Endothelial cell of hepatic sinusoid (primary cell): ENCODE results near the gene MRPL23.
"Not testable (repeated sequence)": the region's sequence is repeated elsewhere in the genome, so short reads cannot be mapped to it uniquely, and the experiment has no call there.

ENCODE experiments used
- in situ Hi-C: cut with HindIII; loops from 2 replicates; pipeline ENCODE4 v1.10.0; 2017; ENCODE audit warnings: low sequenced_read_pairs

MRPL23 gene

DNA sequence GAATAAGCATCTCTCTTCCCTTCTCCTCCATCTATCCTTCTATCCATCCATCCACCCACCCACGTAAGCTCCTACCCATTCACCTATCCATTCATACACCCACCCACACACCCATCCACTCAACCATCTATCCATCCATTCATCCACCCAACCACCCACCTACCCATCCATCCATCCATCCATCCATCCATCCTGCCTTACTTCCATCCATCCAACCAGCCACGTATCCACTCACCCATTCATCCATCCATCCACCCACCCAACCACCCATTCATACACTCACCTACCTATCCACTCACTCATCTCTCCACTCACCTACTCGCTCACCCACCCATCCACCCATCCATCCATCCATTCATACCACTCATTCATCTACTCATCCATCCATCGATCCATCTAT lies 14.5 kb upstream of the MRPL23 start:
- in situ Hi-C loops, result no loop called here

DNA sequence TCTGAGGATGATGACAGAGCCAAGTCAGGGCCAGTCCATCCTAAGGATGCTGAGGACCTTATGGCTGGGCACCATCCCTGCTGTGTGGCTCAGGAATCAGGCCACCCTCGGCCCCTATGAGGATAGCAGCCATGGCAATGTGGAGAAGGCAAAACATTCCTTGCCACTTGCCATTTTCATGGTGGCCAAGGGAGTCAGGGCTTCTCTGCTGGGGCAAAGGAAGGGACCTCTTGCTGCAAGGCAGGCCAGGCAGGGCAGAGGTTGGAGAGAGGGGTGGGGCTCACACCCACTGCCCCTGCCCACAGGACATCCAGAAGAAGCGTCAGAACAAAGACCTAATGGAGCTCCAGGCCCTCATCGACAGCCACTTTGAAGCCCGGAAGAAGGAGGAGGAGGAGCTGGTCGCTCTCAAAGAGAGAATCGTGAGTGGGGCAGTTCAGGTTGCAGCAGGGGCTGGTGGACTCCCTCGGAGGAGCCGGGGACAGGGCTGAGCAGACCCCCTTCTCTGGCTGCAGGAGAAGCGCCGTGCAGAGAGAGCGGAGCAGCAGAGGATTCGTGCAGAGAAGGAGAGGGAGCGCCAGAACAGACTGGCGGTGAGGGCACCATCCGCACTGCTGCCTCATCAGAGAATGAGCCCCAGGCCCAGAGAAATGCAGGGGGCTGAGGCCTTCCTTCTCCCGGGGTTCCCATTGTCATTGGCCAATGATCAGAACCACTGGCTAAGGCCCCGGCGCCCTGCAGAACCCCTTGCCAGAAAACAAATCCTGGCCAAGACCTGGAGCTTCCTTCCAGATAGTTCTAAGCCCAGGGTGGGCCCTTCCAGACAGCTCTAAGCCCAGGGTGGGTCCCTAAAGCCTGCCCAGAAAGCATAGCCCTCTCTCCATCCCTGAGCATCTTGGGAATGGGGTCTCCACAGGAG lies 13.5 kb upstream of the MRPL23 start:
- in situ Hi-C loops, result no loop called here

- in situ Hi-C loops, result no loop called here
Measured at GRCh38 chr11:1934335-1935155, 12.6 kb upstream of the MRPL23 start.

- in situ Hi-C loops, result no loop called here
Measured at GRCh38 chr11:1935156-1936071, 11.7 kb upstream of the MRPL23 start.

DNA sequence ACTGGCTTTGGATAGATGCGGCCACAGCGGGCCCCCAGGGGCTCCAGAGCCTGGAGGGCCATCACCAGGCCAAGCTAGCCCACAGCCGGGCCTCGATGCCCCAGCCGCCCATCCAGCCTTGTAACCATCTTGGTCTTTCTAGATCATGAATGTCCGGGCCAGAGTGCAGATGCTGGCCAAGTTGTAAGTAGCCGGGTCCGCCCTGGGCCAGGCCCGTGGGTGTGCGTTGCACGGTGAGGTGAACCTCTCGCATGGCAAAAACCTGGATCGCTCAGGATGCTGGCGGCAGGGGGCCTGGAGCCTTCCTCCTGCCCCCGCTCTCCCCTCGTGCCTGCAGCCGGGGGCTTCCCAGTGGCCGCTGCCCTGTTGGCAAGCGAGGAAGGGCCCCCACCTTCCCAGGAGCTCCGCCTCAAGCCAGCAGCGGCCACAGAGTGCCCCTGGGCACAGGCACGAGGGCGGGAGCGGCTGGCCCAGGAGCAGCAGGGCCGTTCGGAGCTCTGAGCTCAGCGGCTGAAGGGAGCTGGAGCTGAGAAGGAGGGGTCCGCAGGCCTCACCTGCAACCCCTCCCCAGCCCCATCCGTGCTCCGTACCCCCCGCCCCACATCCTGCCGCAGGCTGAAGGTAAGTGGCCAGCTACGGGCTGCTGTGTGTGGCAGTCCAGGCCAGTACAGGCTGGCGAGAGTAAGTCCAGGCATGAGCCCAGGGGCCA lies 10.9 kb upstream of the MRPL23 start:
- in situ Hi-C loops, result no loop called here

DNA sequence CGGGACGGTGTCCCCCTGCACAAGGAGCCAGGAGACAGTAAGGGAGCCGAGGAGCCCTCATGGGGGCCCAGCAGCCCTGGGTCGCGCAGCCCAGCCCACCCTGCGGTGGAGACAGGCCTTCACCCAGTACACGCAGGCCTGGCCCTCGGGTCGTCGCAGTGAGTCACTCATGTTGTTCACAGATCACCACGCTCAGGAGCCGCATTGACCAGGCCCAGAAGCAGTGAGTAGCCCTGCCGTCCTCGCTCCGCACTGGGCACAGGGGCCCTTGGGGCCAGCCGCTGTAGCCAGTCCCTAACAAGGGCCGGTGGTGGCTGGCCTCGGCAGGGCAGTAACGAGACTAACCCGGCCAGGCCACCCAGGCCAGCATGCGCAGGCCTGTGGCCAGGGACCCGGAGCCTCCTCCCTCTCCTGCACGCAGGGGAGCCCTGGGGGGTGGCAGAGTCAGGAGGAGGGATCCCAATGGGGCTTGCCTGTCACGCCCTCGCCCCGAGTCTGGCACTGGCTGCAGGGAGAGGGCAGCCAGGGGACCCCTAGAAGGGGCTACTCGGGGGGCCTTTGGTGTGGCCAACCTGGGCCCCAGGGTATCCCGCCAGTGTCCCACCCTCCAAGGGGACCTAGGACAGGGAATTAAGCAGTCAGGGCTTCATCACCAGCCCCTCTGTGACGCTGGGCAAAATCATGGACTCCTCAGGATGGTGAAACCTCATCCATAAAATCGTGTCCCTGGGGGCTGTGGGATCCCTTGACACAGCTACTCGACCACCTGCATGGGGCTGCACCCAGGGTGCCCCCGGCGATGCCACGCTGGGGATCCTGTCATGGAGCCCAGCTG lies 10.1 kb upstream of the MRPL23 start:
- in situ Hi-C loops, result no loop called here

- in situ Hi-C loops, result no loop called here
Measured at GRCh38 chr11:1937616-1938342, 9.4 kb upstream of the MRPL23 start.

DNA sequence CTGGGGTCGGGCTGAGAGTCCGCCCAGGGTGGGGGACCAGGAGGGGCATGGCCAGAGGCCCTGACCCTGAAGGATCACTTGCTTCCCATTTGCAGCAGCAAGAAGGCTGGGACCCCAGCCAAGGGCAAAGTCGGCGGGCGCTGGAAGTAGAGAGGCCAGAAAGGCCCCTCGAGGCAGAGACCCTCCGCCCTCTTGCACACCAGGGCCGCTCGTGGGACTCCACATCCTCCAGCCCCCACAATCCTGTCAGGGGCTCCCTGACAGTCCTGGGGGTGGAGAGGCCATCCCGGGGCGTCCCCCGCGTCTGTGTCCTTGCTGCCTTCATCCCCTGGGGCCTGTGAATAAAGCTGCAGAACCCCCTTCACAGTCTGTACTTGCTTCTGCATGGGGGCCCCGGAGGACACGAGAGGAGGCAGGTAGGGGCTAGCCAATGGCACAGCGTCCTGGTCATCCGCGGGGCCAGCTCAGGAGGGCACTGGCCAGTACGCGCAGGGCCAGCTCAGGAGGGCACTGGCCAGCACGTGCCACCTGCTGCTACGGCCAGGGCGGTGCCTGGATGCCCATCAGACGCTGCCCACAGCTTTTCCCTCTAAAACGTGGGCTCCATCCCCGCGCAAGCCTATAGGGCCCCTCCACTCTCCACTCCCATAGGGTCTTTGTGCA lies 8.7 kb upstream of the MRPL23 start:
- in situ Hi-C loops, result no loop called here

GRCh38 chr11:1939006-1939625 lies 8.0 kb upstream of the MRPL23 start:
- in situ Hi-C loops, result no loop called here

GRCh38 chr11:1939788-1940187 lies 7.3 kb upstream of the MRPL23 start:
- in situ Hi-C loops, result not testable (repeated sequence)

DNA sequence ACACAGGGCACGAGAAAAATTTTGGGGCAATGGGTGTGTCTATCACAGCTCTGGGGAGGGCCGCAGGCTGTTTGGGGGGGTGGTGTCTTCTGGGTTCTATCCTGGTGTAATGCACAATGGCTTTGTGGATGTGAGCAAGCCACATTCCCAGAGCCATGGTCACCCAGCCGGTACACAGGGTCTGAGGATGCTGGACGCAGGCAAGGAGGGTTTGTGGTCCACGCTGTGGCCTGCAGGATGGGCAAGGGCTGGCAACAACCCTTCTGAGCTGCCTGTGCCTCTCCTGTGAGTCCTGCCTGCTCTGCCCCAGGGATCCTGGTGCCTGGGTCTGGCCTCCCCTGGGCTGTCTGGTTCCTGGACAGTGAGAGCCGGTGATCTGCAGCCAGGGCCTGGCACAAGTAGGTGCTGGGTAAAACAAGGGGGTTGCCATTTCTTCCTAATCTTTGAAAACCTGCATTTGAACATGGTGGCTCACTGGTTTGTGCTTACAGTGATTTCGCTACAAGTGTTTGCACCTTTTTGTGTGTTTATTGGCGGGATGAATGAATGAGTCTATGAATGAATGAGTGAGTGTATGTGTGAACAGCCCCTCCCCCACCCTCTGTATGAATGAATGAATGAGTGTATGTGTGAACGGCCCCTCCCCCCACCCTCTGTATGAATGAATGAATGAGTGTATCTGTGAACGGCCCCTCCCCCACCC lies 4.4 kb upstream of the MRPL23 start:
- in situ Hi-C loops, result no loop called here

DNA sequence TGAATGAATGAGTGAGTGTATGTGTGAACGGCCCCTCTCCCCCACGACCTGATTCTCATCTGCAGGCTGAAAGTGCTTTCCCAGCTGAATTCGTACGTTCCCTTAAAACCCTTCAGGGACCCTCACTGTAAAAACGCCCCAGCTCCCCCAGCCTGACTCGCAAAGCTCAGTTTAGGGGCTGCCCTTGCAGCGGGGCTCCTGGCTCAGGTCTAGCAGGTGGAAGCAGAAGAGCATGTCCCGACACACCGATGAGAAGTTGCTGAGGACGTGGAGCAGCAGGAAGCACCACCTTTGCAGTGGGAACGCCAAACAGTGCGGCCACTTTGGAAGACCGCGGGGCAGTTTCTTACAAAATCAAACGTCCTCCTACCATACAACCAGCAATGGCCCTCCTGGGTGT lies 3.6 kb upstream of the MRPL23 start:
- in situ Hi-C loops, result no loop called here

- in situ Hi-C loops, result no loop called here
Measured at GRCh38 chr11:1943977-1944376, 3.2 kb upstream of the MRPL23 start.

GRCh38 chr11:1947592-1948237 lies 583 bp downstream of the MRPL23 start:
- in situ Hi-C loops, result no loop called here

DNA sequence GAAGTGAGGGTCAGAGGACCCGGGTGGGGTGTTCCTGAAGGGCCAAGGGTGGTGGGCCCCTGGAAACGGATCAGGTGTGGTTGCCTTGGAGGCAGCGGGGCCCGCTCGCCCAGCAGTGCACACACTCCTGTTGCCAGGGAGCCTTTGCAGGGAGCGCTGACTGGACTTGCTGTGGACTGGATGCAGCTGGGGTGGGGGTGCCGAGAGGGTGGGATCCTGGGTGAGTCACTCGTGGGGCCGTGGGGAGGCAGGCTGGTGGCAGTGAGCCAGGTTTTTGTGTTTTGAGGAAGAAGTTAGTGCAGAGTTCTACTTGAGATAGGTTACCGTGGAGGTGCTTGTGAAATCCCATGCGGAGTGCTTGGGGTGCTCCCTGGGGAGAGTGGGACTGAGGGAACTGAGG lies 1.3 kb downstream of the MRPL23 start:
- in situ Hi-C loops, result no loop called here

- in situ Hi-C loops, result no loop called here
Measured at GRCh38 chr11:1949302-1949701, 2.2 kb downstream of the MRPL23 start.

- in situ Hi-C loops, result no loop called here
Measured at GRCh38 chr11:1949922-1950321, 2.8 kb downstream of the MRPL23 start.
